Transverse colon (tissue), 4 donors: Measurements from ENCODE around the gene CCNG2. TPM values are rescaled to one million over a fixed set of nuclear protein-coding genes. Genes with fewer than 3 reads are reported as not detected.

Source experiments
- DNase-seq: peaks from one replicate; pipeline ENCODE4 v3.0.0-alpha.2; 2019
- H3K27ac ChIP-seq, 4 donors: fragments of 200-600 bp; sonication (generic); 2 replicates each; pipeline ENCODE4 v1.5.1; 2016 to 2018; ENCODE audit warnings: inconsistent platforms in 4 of 4
- H3K27me3 ChIP-seq: fragments of 200-600 bp; sonication (generic); 2 replicates; pipeline ENCODE4 v1.5.1; 2017; ENCODE audit warnings: inconsistent platforms
- H3K36me3 ChIP-seq, 4 donors: fragments of 200-600 bp; sonication (generic); 2 replicates each; pipeline ENCODE4 v1.5.1; 2017 to 2019; ENCODE audit warnings: inconsistent platforms in 4 of 4
- H3K4me1 ChIP-seq, 4 donors: fragments of 200-600 bp; sonication (generic); 2 replicates each; pipeline ENCODE4 v1.5.1; 2017 to 2020; ENCODE audit warnings: inconsistent platforms in 4 of 4
- H3K4me3 ChIP-seq, 4 donors: fragments of 200-600 bp; sonication (generic); 1 replicate in 1 of 4; 2 replicates in 3 of 4; pipeline versions ENCODE4 v1.5.1 to v1.6.1; 2017 to 2019; ENCODE audit warnings: inconsistent platforms in 4 of 4
- H3K9me3 ChIP-seq, 2 donors: fragments of 200-600 bp; sonication (generic); 2 replicates each; pipeline ENCODE4 v1.5.1; 2017 to 2019; ENCODE audit warnings: inconsistent platforms in 2 of 2
- CTCF ChIP-seq, 5 experiments: fragments of 200-600 bp in 3 of 5; fragments of 450-650 bp in 2 of 5; sonication (generic) in 3 of 5; IDR thresholded peaks; 1 replicate in 2 of 5; 2 replicates in 3 of 5; pipeline ENCODE4 v1.5.1; 2016 to 2017; ENCODE audit warnings: antibody characterized with exemption in 5 of 5, inconsistent platforms in 3 of 5, mild to moderate bottlenecking in 2 of 5, moderate library complexity in 1 of 5
- EP300 ChIP-seq: sonication (generic); formaldehyde crosslinking; IDR thresholded peaks from one replicate; pipeline ENCODE4 v1.6.1; 2017; ENCODE audit warnings: antibody characterized with exemption, low read depth
- POLR2A ChIP-seq: fragments of 450-650 bp; IDR thresholded peaks from one replicate; pipeline ENCODE4 v1.6.1; 2016; ENCODE audit warnings: antibody characterized with exemption, mild to moderate bottlenecking, moderate library complexity
- POLR2AphosphoS5 ChIP-seq, 3 donors: sonication (generic); formaldehyde crosslinking; IDR thresholded peaks; one replicate each; pipeline ENCODE4 v1.6.1; 2016; ENCODE audit warnings: antibody characterized with exemption in 3 of 3
- WGBS, 2 donors: methylation state at CpG; one replicate each; pipeline ENCODE4 v1.1.5; 2018; ENCODE audit warnings: low coverage in 1 of 2; 5-methylcytosine and 5-hydroxymethylcytosine counted together
- in situ Hi-C, 4 donors: fragments of 200-750 bp; cut with MboI; loops; one replicate each; pipeline versions ENCODE4 v1.15.0 to v1.15.1; 2017; ENCODE audit warnings: low sequenced_read_pairs in 3 of 4, low pct_ligation_motif_present in 1 of 4, low pct_unique_long_range_greater_than_20kb in 1 of 4
- intact Hi-C: fragments of 100-400 bp; cut with DNase I; formaldehyde crosslinking; loops from one replicate; pipeline ENCODE4 v1.15.1; 2023; ENCODE audit warnings: low total_unique reads
- total RNA-seq, 4 donors: library from RNA; depleted of rRNA; stranded (reverse); fragments of >200 nt; gene quantifications; one replicate each; pipeline ENCODE4 v1.1.0, GENCODE V29; 2016

The CCNG2 gene
- total RNA-seq, 4 donors from 2014 or later = 55.4 to 114 (median 79.4) TPM

DNA sequence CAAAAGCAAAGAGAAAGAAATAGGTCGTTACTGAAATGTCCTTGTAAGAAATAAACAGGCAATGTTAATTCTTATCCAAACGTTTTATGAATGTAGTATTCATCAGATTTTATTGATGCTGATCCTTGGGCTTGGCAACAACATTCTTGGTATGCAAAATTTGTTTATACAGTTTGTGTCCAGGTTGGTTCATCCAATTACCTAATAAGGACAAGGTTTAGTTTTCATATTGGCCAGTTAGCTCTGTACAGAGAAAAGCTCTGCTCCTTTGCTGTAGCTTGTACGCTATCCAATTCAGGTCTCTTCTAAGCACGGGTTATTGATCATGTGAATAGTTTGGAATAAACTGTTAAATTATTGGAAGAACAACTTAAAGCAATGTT lies 14.4 kb upstream of the CCNG2 start:
- WGBS, 2 donors = 53 to 60% methylated on average over 4 of the region's 4 CpGs
- Histone ChIP-seq H3K9me3 (no peaks in the 10 kb centered on the region), H3K36me3 (no peaks in the 10 kb centered on the region), H3K4me1 (peaks cover 3 to 55% (median 25%) of the 10 kb centered on the region in 4 donors), H3K27me3 (no peaks in the 10 kb centered on the region), H3K27ac (peak overlapping the region; percentile 52 to 71 (median 70)), H3K4me3 (no peak overlapping the region)
- in situ Hi-C loops (no loop called here), intact Hi-C loops (no loop called here)
- TF ChIP-seq CTCF (IDR thresholded peaks at IDR 0.05) (no peak), POLR2A (no peak), EP300 (no peak), POLR2AphosphoS5 (IDR thresholded peaks at IDR 0.05) (no peak)
- DNase-seq = no peak

DNA sequence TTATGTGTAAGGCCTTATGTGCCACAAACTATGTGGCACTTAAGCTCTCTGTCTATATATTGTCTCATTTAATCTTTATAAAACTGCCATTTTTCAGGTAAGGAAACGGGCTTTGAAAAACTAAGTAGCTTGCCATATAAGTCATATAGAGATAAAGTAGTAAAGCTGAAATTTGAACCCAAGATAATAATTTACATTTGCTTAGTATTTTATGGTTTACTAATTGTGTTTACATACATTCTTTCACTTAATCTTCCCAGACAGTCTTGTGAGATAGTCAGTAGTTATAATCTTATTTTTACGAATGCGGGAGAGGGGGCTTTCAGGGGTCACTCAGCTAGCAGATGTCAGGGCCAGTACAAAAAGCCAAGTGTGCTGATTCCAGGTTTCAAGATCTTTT lies 13.9 kb upstream of the CCNG2 start:
- Histone ChIP-seq H3K27me3 (no peaks in the 10 kb centered on the region), H3K9me3 (no peaks in the 10 kb centered on the region), H3K27ac (peak overlapping the region; percentile 52 to 71 (median 70)), H3K4me1 (peaks cover 3 to 55% (median 25%) of the 10 kb centered on the region in 4 donors), H3K36me3 (no peaks in the 10 kb centered on the region), H3K4me3 (no peak overlapping the region)
- TF ChIP-seq EP300 (no peak), CTCF (IDR thresholded peaks at IDR 0.05) (no peak), POLR2AphosphoS5 (IDR thresholded peaks at IDR 0.05) (no peak), POLR2A (no peak)
- in situ Hi-C loops = no loop called here
- DNase-seq = no peak
- intact Hi-C loops = no loop called here
- 39 to 41% methylated on average over 3 of the region's 3 CpGs for WGBS, 2 donors

DNA sequence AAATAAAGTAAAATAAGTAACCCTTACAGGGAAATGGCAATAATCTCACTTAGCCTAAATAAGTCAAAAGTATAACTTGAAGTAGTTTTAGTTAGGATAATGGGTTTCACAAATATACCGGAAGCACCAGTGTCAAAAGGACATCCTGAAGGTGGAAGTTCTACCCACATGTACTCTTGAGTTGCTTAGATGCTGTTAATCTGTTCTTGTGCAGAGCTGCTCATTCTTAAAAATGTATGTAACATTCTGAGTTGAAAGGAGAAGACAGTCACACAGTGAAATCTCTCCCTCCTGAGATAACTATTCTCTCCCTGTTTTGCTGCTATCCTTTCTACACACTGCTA lies 11.2 kb upstream of the CCNG2 start:
- H3K27me3 ChIP-seq = no peaks in the 10 kb centered on the region
- no peak for DNase-seq
- H3K36me3 ChIP-seq = no peaks in the 10 kb centered on the region
- peaks cover 3 to 55% (median 25%) of the 10 kb centered on the region in 4 donors for H3K4me1 ChIP-seq
- no peaks in the 10 kb centered on the region for H3K9me3 ChIP-seq
- in situ Hi-C loops (no loop called here), intact Hi-C loops (no loop called here)
- 22 to 46% methylated on average over 1 of the region's 1 CpG for WGBS, 2 donors
- peak overlapping the region; percentile 58 to 75 (median 70) for H3K27ac ChIP-seq
- no peak for TF ChIP-seq EP300
- no peak for TF ChIP-seq POLR2A
- TF ChIP-seq POLR2AphosphoS5 (IDR thresholded peaks at IDR 0.05) = no peak
- TF ChIP-seq CTCF (IDR thresholded peaks at IDR 0.05) = no peak
- H3K4me3 ChIP-seq = no peak overlapping the region

GRCh38 chr4:77146186-77147078 lies 10.6 kb upstream of the CCNG2 start:
- no peaks in the 10 kb centered on the region for H3K36me3 ChIP-seq
- H3K27ac ChIP-seq = peak overlapping the region; percentile 58 to 75 (median 70)
- intact Hi-C loops (no loop called here), in situ Hi-C loops (no loop called here)
- no peak overlapping the region for H3K4me3 ChIP-seq
- WGBS, 2 donors = 43 to 52% methylated on average over 3 of the region's 3 CpGs
- no peaks in the 10 kb centered on the region for H3K27me3 ChIP-seq
- H3K9me3 ChIP-seq = no peaks in the 10 kb centered on the region
- H3K4me1 ChIP-seq = peaks cover 3 to 53% (median 25%) of the 10 kb centered on the region in 4 donors
- TF ChIP-seq POLR2AphosphoS5 (IDR thresholded peaks at IDR 0.05) = no peak
- TF ChIP-seq CTCF (IDR thresholded peaks at IDR 0.05) = no peak
- TF ChIP-seq EP300 = no peak
- no peak for TF ChIP-seq POLR2A
- DNase-seq = no peak
